ENCODE measurements around the gene LENG8.
"Not testable (repeated sequence)": the region's sequence is repeated elsewhere in the genome, so short reads cannot be mapped to it uniquely, and the experiment has no call there.

DNA sequence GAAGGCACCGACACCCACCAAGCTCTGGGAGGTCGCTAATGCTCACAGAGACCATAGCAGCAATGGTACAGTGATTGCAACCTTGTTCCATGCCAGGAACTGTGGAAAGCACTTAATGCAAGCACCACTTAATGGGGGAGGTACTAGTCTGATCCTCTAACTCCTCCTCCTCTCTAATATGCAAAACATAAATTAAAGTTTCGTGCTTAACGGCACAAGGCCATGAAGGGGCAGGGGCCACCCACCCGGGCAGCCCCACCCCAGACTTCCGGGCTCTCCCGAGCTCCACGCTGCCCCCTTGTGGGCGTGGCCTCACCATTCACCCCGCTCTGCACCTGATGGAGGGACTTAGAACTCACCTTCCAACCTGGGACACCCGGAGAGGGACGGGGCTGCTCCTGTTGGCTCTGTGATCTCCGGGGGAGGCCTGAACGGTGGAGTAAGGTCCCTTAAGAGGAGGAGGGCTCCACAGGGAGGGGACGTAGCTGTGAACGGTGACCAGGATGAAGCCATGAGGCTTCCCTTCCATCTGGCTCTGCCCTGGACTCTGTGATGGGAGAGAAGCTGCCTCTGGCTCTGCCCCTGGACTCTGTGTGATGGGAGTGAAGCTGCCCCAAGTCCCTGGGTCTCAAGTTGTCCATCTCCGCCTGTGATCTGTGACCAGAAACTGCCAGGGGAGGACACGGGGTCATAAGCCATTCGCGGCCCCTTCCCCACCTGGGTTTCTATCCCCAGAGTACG lies 60.4 kb downstream of the LENG8 start:
- TF ChIP-seq, protein P1, sequence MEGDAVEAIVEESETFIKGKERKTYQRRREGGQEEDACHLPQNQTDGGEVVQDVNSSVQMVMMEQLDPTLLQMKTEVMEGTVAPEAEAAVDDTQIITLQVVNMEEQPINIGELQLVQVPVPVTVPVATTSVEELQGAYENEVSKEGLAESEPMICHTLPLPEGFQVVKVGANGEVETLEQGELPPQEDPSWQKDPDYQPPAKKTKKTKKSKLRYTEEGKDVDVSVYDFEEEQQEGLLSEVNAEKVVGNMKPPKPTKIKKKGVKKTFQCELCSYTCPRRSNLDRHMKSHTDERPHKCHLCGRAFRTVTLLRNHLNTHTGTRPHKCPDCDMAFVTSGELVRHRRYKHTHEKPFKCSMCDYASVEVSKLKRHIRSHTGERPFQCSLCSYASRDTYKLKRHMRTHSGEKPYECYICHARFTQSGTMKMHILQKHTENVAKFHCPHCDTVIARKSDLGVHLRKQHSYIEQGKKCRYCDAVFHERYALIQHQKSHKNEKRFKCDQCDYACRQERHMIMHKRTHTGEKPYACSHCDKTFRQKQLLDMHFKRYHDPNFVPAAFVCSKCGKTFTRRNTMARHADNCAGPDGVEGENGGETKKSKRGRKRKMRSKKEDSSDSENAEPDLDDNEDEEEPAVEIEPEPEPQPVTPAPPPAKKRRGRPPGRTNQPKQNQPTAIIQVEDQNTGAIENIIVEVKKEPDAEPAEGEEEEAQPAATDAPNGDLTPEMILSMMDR (IDR thresholded peaks at IDR 0.05 in 4 of 5, conservative IDR thresholded peaks at IDR 0.05 in 1 of 5): not testable (repeated sequence)
- TF ChIP-seq POLR2A (IDR thresholded peaks at IDR 0.05): not testable (repeated sequence)

Measured in gastrocnemius medialis (tissue), 4 donors.